Urinary bladder (tissue), 4 donors: ENCODE measurements around the gene EIF4A3. TPM values are rescaled to one million over a fixed set of nuclear protein-coding genes. Genes with fewer than 3 reads are reported as not detected.

Source experiments
- DNase-seq: peaks from one replicate; pipeline ENCODE4 v3.0.0-alpha.2; 2015; ENCODE audit errors: extremely low spot score
- H3K27ac ChIP-seq: one replicate; pipeline ENCODE4 v1.5.1; 2013; ENCODE audit warnings: low read depth, mild to moderate bottlenecking, moderate library complexity
- H3K36me3 ChIP-seq: one replicate; pipeline ENCODE4 v1.6.1; 2013; ENCODE audit warnings: mild to moderate bottlenecking, moderate library complexity; ENCODE audit not compliant: insufficient read depth
- H3K4me1 ChIP-seq: one replicate; pipeline ENCODE4 v1.6.1; 2013; ENCODE audit warnings: mild to moderate bottlenecking, moderate library complexity; ENCODE audit not compliant: insufficient read depth
- H3K4me3 ChIP-seq: one replicate; pipeline ENCODE4 v1.5.1; 2013; ENCODE audit warnings: low read depth, low read length
- WGBS: extraction: QIAGEN DNeasy Blood & Tissue Kit; methylation state at CpG from one replicate; pipeline ENCODE4 v1.1.7; 2013; 5-methylcytosine and 5-hydroxymethylcytosine counted together
- polyA plus RNA-seq: library from polyadenylated mRNA; stranded (reverse); fragments of 200-250 nt; gene quantifications from one replicate; pipeline ENCODE4 v1.2.3, GENCODE V29; 2013
- total RNA-seq: library from RNA; depleted of rRNA; stranded (reverse); fragments of >200 nt; gene quantifications from one replicate; pipeline ENCODE4 v1.2.3, GENCODE V29; 2014
- donor health status: healthy with polysubstance abuse.
- donor health status: healthy.

Gene EIF4A3
- total and polyA plus RNA-seq, 2 donors = 59.5 to 80.3 TPM

DNA sequence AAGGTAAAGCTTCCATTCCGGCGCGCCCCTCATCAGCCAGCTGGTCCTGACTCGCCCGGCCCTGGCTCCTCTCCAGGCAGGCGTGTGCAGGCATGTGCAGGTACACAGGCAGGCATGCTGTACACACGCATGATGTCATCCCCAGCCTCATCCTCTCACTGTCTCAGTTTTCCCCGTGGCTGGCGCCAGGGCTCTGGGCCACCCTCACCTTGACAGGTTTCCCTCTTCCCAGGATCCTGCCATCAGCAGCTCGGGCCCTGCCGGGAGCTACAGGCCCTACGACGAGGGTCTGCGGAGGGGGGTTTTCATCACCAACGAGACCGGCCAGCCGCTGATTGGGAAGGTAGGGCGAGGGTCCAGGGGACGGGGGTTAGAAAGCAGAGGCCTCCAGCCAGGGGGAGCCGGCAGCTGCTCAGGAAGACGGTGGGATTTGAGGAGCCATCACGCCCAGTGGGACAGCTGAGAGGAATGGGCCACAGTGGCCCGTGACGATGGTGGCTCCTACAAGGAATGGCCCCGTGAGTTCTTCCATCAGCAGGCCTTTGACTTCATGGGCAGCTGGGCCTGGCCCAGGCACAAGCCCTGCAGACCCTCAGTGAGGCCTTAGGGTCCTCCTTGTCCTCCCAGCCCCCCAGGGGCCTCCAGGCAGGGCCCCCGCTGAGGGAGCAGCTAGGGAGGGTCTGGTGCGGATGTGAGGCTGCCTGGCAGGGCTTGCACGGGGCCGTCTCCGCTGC lies 37.0 kb downstream of the EIF4A3 start:
- 86% methylated on average over 30 of the region's 30 CpGs for WGBS
- Histone ChIP-seq H3K36me3 (no peaks in the 10 kb centered on the region), H3K4me1 (no peaks in the 10 kb centered on the region), H3K4me3 (no peak overlapping the region), H3K27ac (no peak overlapping the region)
- peak; percentile 52 for DNase-seq

DNA sequence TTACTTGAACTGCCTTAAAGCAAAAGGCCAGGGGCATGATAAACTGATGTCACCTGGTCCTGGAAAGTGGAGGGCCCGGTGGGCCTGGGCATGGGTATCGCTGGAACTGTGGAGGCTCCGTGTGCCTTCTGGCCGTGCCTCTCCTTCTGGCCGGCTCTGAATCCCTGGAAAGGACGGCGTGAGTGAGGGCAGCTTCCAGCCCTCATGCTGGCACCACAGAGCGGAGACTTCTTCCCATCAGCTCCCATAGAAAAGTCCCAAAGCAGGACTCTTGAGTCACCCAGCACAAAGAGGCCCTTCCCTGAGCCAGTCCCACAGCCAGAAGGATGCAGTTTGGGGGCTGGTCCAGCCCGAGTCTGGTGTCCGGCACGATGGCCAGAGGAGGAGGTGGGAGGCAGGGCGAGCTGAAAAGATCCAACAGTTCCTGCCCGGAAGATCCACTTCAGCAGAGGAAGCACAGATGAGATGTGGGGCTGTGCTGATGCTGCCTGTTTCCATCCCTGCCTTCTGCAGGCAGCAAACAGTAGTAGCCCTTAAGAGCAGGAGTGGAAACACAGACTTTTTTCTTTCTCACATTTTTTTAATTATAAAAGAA lies 37.8 kb downstream of the EIF4A3 start:
- 87% methylated on average over 13 of the region's 13 CpGs for WGBS
- H3K4me1 ChIP-seq = no peaks in the 10 kb centered on the region
- H3K4me3 ChIP-seq = no peak overlapping the region
- H3K36me3 ChIP-seq = no peaks in the 10 kb centered on the region
- no peak overlapping the region for H3K27ac ChIP-seq
- no peak for DNase-seq

DNA sequence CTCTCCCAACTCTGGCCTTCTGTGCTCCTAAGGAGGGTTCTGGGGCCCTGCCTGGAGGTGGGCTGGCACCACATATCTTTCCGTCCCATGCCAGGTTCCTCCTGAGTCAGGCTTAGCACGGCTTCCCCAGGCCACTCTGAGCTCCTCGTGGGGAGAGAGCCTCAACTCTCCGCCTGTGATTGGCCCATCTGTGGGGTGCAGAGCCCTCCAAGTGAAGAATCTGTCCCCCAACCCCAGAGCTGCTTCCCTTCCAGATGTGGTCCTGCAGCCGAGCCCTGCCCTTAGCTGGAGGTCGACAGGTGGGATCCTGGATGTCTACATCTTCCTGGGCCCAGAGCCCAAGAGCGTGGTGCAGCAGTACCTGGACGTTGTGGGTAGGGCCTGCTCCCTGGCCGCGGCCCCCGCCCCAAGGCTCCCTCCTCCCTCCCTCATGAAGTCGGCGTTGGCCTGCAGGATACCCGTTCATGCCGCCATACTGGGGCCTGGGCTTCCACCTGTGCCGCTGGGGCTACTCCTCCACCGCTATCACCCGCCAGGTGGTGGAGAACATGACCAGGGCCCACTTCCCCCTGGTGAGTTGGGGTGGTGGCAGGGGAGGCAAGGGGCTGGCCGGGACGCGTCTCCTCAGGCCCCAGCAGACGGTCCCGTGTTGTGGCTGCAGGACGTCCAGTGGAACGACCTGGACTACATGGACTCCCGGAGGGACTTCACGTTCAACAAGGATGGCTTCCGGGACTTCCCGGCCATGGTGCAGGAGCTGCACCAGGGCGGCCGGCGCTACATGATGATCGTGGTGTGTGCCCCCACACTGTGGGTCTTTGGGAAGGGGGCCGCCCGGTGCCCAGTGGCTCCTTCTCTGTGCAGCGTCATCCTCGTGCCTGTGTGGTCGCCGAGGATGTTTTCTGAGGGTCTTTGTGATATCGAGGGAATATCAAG lies 38.6 kb downstream of the EIF4A3 start:
- H3K4me1 ChIP-seq = no peaks in the 10 kb centered on the region
- DNase-seq = no peak
- WGBS = 91% methylated on average over 40 of the region's 40 CpGs

DNA sequence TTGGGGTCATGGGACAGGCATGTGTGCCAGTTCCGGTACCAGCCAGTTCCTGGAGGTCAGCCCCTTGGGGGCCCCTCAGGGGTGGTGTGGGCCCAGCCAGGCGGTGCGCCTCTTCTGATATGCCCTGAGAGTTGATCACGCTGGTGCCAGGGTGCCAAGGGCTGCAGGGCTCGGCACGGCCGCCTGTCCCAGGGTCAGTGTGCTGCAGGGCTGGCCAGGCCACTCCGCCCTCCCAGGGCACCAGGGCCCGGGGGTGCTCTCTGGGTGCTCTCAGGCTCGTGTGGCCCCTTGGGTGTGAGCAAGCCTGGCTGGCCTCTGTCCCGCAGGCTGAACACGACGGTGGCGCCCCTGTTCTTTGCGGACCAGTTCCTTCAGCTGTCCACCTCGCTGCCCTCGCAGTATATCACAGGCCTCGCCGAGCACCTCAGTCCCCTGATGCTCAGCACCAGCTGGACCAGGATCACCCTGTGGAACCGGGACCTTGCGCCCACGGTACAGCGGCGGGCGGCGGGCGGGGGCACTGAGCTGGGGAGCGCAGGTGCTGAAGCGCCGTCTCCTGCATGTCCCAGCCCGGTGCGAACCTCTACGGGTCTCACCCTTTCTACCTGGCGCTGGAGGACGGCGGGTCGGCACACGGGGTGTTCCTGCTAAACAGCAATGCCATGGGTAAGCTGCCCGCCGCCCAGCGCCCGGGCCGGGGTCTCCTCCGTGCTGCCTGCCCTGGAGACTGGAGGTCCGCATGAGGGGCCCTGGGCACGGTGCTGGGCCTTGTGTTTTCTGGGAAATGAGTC lies 39.5 kb downstream of the EIF4A3 start:
- no peaks in the 10 kb centered on the region for H3K36me3 ChIP-seq

More for the DNA sequence above, 38.6 kb downstream of the EIF4A3 start:
- Histone ChIP-seq H3K36me3 (no peaks in the 10 kb centered on the region), H3K27ac (no peak overlapping the region), H3K4me3 (no peak overlapping the region)

DNA sequence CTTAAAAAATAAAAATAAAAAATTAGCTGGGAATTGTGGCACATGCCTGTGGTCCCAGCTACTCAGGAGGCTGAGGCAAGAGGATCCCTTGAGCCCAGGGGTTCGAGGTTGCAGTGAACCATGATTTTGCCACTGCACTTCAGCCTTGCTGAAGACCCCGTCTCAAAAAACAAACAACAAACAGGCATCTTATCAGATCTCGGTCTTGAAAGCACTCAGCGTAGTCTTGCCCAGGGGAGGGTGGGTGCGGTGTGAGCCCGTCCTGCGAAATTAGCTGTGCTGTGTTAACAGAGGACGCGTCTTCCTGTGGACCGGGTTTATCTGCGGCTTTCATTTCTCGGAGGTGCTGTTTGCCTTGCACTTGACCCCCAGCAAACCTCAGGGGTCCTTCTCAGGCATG lies 40.2 kb downstream of the EIF4A3 start:
- 83% methylated on average over 12 of the region's 12 CpGs for WGBS
- DNase-seq = no peak
- no peaks in the 10 kb centered on the region for H3K4me1 ChIP-seq
- H3K27ac ChIP-seq = no peak overlapping the region
- no peak overlapping the region for H3K4me3 ChIP-seq
- H3K36me3 ChIP-seq = no peaks in the 10 kb centered on the region

More for the DNA sequence above, 39.5 kb downstream of the EIF4A3 start:
- Histone ChIP-seq H3K27ac (no peak overlapping the region), H3K4me3 (no peak overlapping the region), H3K4me1 (no peaks in the 10 kb centered on the region)
- DNase-seq = no peak
- 93% methylated on average over 46 of the region's 46 CpGs for WGBS

DNA sequence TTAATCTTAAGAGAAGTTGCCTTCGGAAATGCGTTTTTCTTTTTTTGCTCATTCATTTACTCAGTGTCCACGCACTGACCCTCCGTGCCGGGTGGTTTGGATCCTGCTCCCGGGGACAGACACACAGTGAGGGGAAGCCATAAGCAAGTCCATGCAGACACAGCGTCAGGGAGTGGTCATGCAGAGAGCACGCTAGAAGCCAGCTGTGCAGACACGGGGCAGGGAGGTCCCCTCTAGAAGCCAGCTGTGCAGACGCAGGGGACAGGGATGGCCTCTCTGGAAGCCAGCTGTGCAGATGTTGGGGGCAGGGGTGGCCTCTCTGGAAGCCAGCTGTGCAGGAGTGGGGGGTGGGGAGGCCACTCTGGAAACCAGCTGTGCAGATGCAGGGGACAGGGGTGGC lies 40.8 kb downstream of the EIF4A3 start:
- Histone ChIP-seq H3K36me3 (no peaks in the 10 kb centered on the region), H3K4me3 (no peak overlapping the region), H3K27ac (no peak overlapping the region), H3K4me1 (no peaks in the 10 kb centered on the region)
- WGBS = 59% methylated on average over 10 of the region's 10 CpGs
- DNase-seq = no peak

DNA sequence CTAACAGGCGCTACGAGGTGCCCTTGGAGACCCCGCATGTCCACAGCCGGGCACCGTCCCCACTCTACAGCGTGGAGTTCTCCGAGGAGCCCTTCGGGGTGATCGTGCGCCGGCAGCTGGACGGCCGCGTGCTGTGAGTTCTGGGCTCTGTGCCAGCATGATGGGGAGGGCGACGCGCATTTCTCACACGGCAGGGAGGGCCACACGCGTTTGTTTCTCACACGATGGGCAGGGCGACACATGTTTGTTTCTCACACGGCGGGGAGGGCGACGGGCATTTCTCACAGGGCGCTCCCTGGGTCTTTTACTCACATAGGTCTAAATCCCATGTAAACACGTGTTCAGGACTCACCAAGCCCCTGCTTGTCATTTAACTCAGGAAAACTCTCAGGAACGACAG lies 41.2 kb downstream of the EIF4A3 start:
- H3K27ac ChIP-seq = no peak overlapping the region
- H3K4me1 ChIP-seq = no peaks in the 10 kb centered on the region
- no peaks in the 10 kb centered on the region for H3K36me3 ChIP-seq
- no peak overlapping the region for H3K4me3 ChIP-seq
- DNase-seq = no peak
- 47% methylated on average over 29 of the region's 29 CpGs for whole genome bisulfite sequencing

DNA sequence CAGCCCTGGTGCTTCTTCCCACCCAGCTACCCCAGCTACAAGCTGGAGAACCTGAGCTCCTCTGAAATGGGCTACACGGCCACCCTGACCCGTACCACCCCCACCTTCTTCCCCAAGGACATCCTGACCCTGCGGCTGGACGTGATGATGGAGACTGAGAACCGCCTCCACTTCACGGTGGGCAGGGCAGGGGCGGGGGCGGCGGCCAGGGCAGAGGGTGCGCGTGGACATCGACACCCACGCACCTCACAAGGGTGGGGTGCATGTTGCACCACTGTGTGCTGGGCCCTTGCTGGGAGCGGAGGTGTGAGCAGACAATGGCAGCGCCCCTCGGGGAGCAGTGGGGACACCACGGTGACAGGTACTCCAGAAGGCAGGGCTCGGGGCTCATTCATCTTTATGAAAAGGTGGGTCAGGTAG lies 42.0 kb downstream of the EIF4A3 start:
- no peak for DNase-seq
- WGBS = 87% methylated on average over 18 of the region's 18 CpGs
- Histone ChIP-seq H3K4me1 (no peaks in the 10 kb centered on the region), H3K27ac (no peak overlapping the region), H3K36me3 (no peaks in the 10 kb centered on the region), H3K4me3 (no peak overlapping the region)

DNA sequence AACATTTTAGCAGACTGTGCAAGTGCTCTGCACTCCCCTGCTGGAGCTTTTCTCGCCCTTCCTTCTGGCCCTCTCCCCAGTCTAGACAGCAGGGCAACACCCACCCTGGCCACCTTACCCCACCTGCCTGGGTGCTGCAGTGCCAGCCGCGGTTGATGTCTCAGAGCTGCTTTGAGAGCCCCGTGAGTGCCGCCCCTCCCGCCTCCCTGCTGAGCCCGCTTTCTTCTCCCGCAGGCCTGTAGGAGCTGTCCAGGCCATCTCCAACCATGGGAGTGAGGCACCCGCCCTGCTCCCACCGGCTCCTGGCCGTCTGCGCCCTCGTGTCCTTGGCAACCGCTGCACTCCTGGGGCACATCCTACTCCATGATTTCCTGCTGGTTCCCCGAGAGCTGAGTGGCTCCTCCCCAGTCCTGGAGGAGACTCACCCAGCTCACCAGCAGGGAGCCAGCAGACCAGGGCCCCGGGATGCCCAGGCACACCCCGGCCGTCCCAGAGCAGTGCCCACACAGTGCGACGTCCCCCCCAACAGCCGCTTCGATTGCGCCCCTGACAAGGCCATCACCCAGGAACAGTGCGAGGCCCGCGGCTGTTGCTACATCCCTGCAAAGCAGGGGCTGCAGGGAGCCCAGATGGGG lies 42.5 kb downstream of the EIF4A3 start:
- DNase-seq = no peak
- WGBS = 57% methylated on average over 26 of the region's 26 CpGs

DNA sequence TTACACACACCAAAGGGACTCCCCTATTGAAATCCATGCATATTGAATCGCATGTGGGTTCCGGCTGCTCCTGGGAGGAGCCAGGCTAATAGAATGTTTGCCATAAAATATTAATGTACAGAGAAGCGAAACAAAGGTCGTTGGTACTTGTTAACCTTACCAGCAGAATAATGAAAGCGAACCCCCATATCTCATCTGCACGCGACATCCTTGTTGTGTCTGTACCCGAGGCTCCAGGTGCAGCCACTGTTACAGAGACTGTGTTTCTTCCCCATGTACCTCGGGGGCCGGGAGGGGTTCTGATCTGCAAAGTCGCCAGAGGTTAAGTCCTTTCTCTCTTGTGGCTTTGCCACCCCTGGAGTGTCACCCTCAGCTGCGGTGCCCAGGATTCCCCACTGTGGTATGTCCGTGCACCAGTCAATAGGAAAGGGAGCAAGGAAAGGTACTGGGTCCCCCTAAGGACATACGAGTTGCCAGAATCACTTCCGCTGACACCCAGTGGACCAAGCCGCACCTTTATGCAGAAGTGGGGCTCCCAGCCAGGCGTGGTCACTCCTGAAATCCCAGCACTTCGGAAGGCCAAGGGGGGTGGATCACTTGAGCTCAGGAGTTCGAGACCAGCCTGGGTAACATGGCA lies 43.4 kb downstream of the EIF4A3 start:
- Histone ChIP-seq H3K36me3 (no peaks in the 10 kb centered on the region), H3K4me3 (no peak overlapping the region), H3K27ac (no peak overlapping the region), H3K4me1 (no peaks in the 10 kb centered on the region)
- WGBS = 91% methylated on average over 19 of the region's 19 CpGs
- no peak for DNase-seq

More for the DNA sequence above, 42.5 kb downstream of the EIF4A3 start:
- H3K36me3 ChIP-seq = no peaks in the 10 kb centered on the region
- H3K4me3 ChIP-seq = no peak overlapping the region
- H3K27ac ChIP-seq = no peak overlapping the region
- no peaks in the 10 kb centered on the region for H3K4me1 ChIP-seq

DNA sequence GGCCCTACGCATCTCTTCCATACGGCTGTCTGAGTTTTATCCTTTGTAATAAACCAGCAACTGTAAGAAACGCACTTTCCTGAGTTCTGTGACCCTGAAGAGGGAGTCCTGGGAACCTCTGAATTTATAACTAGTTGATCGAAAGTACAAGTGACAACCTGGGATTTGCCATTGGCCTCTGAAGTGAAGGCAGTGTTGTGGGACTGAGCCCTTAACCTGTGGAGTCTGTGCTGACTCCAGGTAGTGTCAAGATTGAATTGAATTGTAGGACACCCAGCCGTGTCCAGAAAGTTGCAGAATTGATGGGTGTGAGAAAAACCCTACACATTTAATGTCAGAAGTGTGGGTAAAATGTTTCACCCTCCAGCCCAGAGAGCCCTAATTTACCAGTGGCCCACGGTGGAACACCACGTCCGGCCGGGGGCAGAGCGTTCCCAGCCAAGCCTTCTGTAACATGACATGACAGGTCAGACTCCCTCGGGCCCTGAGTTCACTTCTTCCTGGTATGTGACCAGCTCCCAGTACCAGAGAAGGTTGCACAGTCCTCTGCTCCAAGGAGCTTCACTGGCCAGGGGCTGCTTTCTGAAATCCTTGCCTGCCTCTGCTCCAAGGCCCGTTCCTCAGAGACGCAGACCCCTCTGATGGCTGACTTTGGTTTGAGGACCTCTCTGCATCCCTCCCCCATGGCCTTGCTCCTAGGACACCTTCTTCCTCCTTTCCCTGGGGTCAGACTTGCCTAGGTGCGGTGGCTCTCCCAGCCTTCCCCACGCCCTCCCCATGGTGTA lies 44.1 kb downstream of the EIF4A3 start:
- no peak overlapping the region for H3K27ac ChIP-seq
- H3K36me3 ChIP-seq = no peaks in the 10 kb centered on the region
- no peak overlapping the region for H3K4me3 ChIP-seq
- no peak for DNase-seq
- WGBS = 86% methylated on average over 15 of the region's 15 CpGs
- H3K4me1 ChIP-seq = no peaks in the 10 kb centered on the region
